Femur (tissue), 1 donor: Measurements from ENCODE around the gene MPG.

ENCODE experiments used
- DNase-seq: peaks from one replicate; pipeline ENCODE4 v3.0.0-alpha.2; 2017

The MPG gene

DNA sequence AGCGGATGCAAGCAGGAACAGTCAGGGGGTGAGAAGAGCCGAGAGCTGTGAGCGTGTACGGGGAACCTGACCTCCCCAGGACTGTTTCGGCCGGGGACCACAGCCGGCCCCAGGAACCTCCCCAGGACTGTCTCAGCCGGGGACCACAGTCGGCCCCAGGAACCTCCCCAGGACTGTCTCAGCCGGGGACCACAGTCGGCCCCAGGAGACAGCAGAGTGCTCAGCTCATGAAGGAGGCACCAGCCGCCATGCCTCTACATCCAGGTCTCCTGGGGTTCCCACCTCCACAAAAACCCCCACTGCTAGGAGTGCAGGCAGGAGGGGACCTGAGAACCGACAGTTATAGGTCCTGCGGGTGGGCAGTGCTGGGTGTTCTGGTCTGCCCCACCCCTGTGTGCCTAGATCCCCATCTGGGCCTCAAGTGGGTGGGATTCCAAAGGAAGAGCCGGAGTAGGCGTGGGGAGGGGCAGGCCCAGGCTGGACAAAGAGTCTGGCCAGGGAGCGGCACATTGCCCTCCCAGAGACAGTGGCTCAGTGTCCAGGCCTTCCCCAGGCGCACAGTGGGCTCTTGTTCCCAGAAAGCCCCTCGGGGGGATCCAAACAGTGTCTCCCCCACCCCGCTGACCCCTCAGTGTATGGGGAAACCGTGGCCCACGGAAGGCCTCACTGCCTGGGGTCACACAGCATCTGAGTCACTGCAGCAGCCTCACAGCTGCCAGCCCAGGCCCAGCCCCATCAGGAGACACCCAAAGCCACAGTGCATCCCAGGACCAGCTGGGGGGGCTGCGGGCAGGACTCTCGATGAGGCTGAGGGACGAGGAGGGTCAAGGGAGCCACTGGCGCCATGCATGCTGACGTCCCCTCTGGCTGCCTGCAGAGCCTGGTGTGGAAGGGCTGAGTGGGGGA is 9.9 kb upstream of the MPG start:
- no peak for DNase-seq

DNA sequence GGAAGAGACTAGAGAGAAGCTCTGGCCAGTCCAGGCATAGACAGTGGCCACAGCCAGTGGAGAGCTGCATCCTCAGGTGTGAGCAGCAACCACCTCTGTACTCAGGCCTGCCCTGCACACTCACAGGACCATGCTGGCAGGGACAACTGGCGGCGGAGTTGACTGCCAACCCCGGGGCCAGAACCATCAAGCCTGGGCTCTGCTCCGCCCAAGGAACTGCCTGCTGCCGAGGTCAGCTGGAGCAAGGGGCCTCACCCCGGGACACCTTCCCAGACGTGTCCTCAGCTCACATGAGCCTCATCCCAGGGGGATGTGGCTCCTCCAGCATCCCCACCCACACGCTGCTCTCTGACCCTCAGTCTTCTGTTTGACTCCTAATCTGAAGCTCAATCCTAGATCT is 8.8 kb upstream of the MPG start:
- no peak for DNase-seq

DNA sequence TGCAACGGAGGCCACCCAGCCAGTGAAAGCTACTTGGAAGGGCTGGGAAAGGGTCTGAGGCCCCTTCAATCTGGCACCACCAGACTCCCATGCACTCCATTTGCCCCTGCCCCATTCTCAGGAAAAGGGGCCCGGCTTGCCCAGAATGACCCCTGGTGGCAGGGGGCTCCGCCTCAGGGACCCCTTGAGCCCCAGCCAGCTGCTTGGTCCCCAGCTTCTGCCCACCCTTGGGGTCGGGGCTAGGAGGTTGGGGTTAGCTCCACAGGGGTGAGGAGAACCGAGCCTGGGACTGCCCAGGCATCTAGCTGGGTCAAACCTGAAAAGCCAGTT is 6.8 kb upstream of the MPG start:
- no peak for DNase-seq

DNA sequence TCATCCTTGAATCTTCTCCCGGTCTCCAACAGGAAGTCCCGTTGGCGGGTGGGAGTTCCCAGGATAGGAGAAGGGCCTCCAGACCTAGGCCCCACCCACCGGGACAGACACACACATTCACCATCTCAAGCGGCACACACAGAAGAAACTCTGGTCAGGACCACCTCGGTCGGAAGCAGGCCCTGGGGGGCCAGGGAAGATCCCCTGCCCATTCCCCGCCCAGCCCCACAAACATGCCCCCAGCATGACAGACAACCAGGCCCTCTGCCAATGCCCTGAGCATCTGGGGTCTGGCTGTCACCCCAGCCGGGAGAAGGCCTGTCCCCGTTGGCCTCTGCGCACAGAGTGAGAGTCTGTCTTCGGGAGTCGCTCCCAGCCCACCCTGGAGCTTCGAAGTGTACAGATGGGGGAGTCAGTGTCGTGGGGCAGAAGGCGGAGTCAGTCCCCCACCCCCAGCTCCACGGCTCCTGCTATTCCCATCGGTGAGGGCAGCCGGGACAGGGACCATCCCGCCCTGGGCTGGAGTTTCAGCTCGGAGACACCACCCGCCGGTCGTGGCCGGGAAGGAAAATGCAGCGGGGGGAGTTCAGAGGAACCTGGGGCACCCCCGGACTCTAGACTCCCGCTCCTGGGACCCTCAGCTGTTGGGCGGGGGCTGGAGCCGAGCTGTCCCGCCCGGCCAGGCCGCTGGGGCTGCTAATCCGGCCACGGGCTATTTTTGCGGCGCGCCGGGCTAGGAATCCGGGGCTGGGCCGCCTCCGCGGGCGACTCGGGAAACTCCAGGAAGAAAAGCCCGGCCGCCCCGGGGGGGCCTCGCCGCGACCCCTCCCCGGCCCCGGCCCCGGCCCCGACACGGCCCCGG is 6.3 kb upstream of the MPG start:
- peak; percentile 86 for DNase-seq

DNA sequence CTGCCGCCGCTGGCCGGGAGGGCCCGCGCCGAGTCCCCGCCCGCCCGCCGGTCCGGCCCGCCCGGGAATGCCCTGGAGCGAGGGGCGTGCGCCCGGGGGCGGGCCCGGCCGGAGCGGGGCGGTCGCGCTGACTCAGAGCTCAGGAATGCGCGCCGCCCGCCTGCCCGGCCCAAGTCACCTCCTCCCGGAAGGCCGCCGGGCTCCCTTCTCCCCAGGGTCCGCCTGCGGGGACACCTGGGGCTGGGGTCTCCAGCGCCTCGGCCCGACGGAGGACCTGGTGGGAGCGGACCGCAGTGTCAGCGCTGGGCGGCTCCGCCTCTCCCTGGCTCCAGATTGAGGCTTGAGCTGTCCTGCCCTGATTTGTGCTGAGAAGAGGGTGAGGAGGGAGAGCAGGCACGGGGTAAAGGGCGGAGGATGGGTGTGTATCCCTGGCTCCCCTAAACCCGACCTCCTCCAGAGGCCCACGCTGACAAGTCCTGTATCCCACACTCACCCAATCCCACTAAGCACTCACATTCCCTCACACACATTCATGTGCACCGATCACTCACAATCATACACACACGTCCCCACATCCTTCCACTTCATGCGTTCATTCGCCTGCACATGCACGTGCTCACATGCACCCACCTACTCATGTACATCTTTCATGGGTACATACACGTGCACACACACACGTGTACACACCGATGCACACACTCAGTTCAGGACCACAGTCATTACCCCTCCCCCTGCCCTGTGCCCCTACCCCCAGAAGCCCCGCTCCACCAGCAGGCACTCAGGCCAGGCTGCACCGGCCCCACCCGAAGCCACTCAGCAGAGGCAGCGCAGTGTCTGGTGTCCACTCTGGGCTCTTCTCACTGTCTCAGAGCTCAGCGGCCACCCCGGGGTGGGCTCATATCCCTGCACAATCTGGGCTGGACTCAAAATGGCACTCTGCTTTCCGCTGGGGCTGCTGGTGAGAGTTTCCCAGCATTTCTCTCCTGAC is 5.2 kb upstream of the MPG start, which contains the start of gene RHBDF1:
RHBDF1 (minus strand) TSS at position 71 of the 988 bp plus-strand sequence. CDS start 7,616 bp downstream, outside the sequence.
- DNase-seq, result peak; percentile 72

DNA sequence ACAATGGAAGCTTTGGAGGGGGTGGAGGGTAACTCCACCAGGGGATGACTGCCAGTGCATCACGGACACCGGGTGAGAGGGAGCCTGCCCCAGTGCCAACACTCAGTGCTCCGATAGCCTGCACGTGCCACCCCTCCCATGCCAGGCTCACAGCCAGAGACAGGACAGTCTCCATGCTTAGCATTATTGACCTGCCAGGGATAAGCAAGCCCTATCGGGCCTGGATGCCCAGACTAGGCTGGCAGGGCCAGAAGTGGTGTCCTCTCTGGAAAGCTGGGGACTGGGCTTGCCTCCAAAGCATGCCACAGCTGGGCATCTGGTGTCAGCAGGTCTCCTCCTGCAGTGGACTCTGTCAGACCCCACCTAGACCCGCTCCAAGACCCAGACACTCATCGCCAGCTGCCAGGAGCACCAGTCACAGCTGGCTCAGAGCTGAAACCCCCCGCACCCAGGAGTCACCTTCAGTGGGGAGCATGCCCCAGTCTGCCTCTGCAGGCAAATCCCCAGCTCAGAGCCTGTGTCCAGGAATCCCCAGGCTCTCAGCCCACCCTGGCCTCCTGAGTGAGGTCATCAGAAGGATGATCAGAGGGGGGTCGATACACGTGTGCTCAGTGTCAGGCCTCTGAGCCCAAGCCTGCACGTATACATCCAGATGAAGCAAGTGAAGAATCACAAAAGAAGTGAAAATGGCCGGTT is 3.8 kb upstream of the MPG start:
- DNase-seq, result peak; percentile 54

DNA sequence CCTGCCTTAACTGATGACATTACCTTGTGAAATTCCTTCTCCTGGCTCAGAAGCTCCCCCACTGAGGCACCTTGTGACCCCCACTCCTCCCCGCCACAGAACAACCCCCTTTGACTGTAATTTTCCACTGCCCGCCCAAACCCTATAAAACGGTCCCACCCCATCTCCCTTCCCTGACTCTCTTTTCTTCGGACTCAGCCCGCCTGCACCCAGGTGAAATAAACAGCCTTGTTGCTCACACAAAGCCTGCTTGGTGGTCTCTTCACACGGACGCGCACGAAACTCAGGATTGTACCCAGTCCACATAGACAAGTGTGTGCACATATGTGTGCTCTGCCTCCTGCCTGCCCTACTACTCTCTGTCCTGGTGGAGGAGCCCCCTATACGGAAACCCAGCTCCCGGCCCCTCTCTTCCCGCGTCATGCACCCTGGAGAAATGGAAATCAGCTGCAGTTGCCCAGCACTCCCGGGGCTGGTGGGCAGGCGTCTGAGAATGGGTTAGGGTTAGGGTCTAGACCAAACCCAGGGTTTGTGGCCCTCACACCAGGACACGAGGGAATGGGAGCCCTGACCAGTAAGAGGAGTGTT is 3.2 kb upstream of the MPG start:
- no peak for DNase-seq

DNA sequence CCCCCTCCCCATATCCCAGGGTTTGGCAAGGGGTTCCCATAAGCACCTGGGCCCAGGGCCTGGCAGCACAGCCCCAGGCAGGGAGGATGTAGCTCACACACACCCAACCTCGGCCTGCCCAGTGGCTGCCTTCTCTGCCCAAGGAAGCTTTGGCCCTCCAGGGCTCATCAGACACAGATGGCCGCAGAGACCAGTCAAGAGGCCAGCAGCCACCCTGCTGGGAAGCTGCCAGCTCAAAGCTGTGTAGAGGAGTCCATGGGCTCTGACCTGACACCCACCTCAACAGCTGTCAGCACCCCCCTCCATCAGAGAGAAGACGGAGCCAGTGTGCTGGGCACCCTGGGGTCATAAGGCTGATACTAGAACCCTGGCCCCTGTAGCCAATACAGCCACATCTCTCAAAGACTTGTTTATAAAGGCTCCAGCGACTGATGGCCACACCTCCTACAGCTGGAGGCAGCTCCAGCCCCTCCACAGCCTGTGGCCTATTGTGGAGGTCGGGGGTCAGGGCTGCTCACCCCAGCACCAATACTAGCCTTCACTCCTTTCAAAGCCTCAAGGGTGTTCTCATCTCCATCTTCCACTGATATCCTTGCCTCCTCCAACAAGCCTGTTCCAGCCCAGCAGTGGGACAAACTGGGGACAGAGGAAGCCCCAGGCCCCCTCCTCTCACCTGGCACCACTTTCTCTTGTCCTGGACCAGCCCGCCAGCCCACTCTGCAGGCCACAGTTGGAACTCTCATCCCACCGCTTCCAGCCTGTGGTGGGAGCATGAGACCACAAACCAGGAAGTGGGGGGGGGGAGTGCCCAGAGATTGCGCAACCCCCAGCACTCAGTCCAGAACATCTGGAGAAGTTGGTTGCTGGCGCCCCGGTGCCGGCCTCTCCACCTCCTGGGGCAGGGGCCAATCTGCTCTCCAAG is 2.2 kb upstream of the MPG start:
- DNase-seq, result peak; percentile 91

DNA sequence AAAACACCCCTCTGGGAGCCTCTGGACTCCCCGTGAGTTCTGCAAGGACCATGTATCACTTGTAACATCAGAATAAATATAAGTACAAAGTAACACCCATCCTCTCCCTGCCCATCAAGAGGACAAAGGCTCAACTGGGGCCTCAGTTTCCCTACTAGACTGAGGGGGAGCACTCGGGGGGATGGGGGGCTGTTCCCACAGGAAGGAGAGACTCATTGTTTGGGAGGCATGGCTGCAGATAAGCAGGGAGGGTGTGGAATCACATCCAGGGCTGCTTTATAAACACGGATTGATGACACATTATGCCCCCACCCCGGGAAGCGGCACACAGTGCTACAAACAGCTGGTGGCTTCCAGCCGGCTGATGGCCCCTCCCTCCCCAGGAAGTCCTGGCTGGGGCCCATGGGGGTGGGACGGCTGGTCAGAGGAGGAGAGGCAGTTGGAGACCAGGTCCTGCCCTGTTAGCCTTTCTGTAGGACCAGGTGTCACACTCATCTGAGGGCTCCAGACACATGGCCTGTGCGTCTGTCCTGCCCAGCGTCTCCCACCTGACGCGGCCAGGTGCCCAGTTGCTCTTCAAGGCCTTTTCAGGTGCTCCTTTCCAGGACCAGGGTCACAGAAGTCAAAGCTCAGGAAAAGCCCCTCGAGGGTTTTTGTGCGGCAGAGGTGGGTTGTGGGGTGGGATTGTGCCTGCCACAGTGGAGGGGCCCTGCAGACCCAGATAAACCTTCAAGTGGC is 1.3 kb upstream of the MPG start:
- DNase-seq, result peak; percentile 89

DNA sequence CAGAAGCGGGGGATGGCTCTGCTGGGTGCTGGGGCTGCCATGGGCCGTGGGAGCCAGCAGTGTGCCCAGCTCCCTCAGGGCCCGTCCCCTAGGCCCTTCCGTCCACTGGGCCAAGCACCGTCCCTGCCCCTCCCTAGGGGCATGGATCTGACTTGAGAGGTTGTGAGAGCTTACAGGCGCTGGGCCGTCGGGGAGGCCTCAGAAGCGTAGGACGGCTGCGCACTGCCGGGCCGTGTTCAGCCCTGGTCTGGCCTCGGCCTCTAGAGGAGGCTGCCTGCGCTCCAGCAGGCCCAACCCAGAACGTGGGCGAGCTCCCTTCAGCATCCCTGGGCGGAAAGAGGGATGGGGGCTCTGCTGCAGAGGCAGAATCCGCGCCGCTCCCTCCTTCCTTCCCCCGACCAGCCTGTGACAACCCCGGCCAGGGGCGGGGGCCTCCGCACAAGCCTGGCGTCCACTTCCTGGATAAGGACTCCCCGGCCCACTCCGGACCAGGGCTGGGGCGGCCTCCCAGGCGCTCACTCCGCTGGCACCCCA is 685 bp upstream of the MPG start:
- DNase-seq, result peak; percentile 87

DNA sequence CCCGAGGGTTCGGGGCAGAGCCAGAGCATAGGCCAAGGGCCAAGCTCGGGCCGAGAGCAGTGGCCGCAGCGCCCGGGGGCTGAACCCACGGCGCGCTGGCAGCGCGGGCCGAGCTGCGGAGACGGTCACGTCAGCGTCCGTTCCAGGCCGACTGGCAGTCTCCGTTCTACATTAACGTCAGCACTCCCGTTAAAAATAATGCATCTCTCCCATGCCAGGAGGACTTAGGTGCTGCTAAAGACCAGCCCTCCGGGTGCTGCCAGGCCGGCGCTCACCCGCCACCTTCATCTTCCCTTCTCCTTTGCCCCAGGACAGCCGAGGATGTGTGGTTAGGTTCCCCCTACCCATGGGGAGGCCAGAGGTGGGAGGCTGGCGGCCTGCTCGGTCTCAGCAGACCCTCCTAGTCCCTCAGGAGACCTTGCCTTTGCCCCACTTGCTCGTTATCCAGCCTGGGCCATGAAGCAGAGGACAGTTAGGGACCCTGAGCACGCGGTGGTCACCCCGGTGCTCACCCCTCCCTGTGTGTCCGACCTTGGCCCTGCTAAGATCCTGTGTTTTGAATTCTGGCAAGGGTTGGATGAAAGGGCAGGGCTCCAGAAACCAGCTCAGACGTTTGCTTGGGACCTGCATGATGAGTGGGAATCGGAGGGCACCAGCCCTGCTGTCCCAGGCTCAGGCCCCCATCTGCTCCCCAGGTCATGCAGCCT is 572 bp downstream of the MPG start:
- peak; percentile 59 for DNase-seq

DNA sequence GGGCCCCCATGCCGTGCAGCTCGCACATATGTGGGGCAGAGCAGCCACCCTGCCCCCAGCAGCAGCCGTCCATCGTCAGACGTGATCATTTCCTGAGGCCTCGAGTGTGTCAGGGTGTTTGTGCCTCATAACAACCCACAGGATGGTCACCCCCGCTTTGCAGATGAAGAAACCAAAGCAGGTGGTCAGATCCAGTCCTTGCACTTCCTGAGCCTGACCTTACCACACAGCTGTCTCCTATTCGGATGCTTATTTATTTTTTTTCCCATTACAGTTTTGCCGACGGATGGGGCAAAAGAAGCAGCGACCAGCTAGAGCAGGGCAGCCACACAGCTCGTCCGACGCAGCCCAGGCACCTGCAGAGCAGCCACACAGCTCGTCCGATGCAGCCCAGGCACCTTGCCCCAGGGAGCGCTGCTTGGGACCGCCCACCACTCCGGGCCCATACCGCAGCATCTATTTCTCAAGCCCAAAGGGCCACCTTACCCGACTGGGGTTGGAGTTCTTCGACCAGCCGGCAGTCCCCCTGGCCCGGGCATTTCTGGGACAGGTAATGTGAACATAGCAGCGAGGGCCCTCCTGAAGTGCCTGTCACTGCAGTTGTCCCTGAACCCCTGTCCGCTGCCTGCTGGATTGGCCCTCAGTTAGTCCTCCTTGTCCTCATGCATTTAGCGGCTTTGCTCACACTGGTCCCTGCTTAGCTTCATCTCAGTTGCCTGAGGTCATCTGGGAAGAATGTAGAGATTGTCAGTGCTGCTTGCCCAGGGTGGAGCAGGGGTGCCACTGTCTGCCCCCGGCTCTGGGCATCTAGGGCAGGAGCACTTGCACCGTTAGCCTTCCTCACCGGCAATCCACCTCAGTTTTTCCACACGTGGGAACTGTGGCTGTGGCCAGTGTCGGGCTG is 1.4 kb downstream of the MPG start:
- DNase-seq, result no peak

DNA sequence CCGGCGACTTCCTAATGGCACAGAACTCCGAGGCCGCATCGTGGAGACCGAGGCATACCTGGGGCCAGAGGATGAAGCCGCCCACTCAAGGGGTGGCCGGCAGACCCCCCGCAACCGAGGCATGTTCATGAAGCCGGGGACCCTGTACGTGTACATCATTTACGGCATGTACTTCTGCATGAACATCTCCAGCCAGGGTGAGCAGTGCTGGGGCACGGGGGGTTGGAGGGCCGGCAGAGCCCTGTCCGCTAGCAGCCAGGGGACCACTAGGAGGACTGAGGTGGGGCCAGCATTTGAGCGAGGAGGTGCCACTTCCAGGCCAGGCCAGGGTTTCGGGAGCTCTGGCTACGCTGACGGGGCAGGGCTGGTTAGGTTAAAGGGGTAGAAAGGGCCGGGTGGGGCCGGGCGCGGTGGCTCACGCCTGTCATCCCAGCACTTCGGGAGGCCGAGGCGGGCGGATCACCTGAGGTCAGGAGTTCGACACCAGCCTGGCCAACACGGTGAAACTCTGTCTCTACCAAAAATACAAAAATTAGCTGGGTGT is 5.1 kb downstream of the MPG start:
- DNase-seq, result no peak

DNA sequence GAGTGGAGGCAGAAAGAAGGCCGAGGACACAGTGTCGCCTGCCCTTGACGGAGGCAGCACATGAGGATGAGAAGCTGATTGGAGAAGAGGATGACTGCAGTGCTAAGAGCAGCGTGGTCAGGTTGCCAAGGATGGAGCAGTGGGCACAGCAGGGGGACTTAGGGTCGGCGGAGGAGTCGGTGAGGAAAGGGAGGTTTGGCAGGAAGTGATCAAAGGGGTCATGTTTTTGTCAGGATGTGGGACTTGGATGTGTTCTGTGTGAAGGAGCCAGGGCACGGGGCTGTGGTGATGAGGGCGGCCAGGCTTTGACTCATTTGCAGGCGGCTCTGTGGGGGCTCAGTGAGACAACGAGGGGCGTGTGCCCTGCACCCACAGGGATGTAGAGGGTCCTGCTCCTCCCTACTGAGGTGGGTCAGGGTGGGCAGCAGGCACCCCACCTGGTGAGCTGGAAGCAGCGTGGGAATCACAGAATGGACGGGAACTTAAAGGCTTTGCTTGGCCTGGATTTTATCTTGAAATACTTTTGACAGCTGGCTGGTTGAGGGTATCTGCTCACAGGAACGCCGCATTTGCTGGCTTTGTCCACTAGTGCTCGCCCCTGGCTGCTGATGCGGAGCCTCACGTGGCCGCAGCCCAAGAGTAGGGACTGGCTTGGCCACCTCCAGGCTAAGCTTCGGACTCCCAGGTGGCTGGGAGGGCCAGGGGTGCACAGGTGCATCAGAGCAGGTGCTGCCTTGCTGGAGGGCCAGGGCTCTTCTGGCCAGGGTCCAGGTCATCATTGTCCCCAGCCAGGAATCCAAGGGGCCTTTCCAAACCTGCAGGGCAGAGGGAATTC is 6.0 kb downstream of the MPG start:
- DNase-seq, result no peak

DNA sequence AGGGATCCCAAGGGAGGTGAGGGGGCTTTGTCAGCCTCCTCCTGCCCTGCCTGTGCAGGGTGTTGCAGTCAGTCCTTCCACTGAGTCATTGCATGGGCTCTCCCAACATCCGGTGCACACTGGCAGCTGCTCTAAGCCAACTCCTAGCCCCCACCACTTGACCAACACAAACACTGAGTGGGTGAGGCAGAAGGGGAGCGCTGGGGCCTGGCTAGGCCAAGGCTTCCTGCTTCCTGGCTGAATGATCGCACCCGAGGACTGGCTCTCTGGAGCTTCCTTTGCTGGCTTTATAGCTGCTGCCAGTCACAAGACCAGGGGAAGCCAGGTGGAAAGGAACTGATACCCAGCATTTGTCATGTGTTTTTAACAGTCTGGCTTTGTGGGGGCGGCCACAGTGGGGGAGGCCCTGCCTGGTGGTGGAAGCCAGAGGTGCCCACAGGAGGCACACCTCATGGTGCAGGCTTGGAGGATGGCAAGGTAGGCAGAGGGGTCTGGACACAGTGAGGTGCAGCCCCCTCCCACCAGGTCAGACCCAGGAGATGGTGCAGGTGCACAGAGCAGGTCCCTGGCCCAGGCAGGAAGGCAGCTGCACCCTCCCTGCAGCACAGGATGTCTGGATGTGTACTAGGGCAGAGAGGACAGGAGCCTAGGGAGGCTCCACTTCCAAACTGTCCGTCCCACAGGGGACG is 6.8 kb downstream of the MPG start:
- peak; percentile 80 for DNase-seq

DNA sequence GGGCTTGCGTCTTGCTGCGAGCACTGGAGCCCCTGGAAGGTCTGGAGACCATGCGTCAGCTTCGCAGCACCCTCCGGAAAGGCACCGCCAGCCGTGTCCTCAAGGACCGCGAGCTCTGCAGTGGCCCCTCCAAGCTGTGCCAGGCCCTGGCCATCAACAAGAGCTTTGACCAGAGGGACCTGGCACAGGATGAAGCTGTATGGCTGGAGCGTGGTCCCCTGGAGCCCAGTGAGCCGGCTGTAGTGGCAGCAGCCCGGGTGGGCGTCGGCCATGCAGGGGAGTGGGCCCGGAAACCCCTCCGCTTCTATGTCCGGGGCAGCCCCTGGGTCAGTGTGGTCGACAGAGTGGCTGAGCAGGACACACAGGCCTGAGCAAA is 7.4 kb downstream of the MPG start:
- no peak for DNase-seq
